Right cardiac atrium (tissue), 5 donors: ENCODE data around the gene HAL. TPM values are rescaled to one million over a fixed set of nuclear protein-coding genes. Genes with fewer than 3 reads are reported as not detected.

Experiments
- ATAC-seq, 2 donors: fragments of 200-7000 bp; cut with Tn5 transposase; one replicate each; pipeline versions ENCODE4 v1.8.0 to v1.9.1; 2020; ENCODE audit warnings: moderate library complexity in 2 of 2, mild to moderate bottlenecking in 1 of 2
- DNase-seq, 3 donors: peaks; one replicate each; pipeline ENCODE4 v3.0.0-alpha.2; 2020
- H3K27ac ChIP-seq: one replicate; pipeline ENCODE4 v1.5.1; 2013; ENCODE audit warnings: mild to moderate bottlenecking, low read length, control low read depth, moderate library complexity
- H3K27me3 ChIP-seq: one replicate; pipeline ENCODE4 v1.6.1; 2013; ENCODE audit not compliant: control insufficient read depth, insufficient read depth
- H3K4me1 ChIP-seq: one replicate; pipeline ENCODE4 v1.6.1; 2013; ENCODE audit warnings: low read length; ENCODE audit not compliant: control insufficient read depth, insufficient read depth
- H3K4me3 ChIP-seq: one replicate; pipeline ENCODE4 v1.5.1; 2013; ENCODE audit warnings: low read length, control low read depth
- H3K9me3 ChIP-seq: one replicate; pipeline ENCODE4 v1.6.1; 2013; ENCODE audit warnings: low read length; ENCODE audit not compliant: control insufficient read depth
- WGBS: extraction: QIAGEN DNeasy Blood & Tissue Kit; methylation state at CpG from one replicate; pipeline ENCODE4 v1.1.7; 2013; 5-methylcytosine and 5-hydroxymethylcytosine counted together
- intact Hi-C, 4 donors: fragments of 100-400 bp; cut with DNase I; formaldehyde crosslinking; loops; one replicate each; pipeline versions ENCODE4 v1.11.0 to v1.14.0; 2022 to 2023
- polyA plus RNA-seq: library from polyadenylated mRNA; stranded (reverse); fragments of 200-250 nt; gene quantifications from one replicate; pipeline ENCODE4 v1.2.3, GENCODE V29; 2013
- total RNA-seq, 4 donors: library from RNA; stranded (reverse); fragmentation: NEBNext Ultra II Directional; extraction: Animal tissue kit (Norgen Biotek cat#: 25700); gene quantifications; one replicate each; pipeline ENCODE4 v1.2.1, GENCODE V29; 2021
- donor health status: healthy with polysubstance abuse.
- donor health status: DM: no; HTN: yes; CAD: no.
- donor health status: DM: no; HTN: no; CAD: no.
- donor health status: DM: no; HTN: yes; CAD: no; lungs with severe emphysema.
- donor health status: DM: yes; HTN: yes; CAD: no.

HAL gene
- total and polyA plus RNA-seq, 5 donors = 0.05 to 0.62 (median 0.11) TPM; not detected in 2

GRCh38 chr12:96000858-96001257 lies 4.7 kb upstream of the HAL start:
- Histone ChIP-seq H3K4me3 (no peak overlapping the region), H3K27ac (no peak overlapping the region), H3K4me1 (no peaks in the 10 kb centered on the region), H3K9me3 (no peaks in the 10 kb centered on the region), H3K27me3 (no peaks in the 10 kb centered on the region)
- DNase-seq (no peak), ATAC-seq (no peak)
- 87% methylated on average over 5 of the region's 5 CpGs for WGBS
- intact Hi-C loops = no loop called here

- H3K4me1 ChIP-seq = peaks cover 2% of the 10 kb centered on the region
- 77% methylated on average over 5 of the region's 5 CpGs for WGBS
- DNase-seq (no peak), ATAC-seq (no peak)
- no peaks in the 10 kb centered on the region for H3K27me3 ChIP-seq
- intact Hi-C loops = loop anchor here (5.0 kb wide), 1 partner anchor 82 kb away; no protein-coding TSS in a partner anchor
- no peak overlapping the region for H3K27ac ChIP-seq
- no peaks in the 10 kb centered on the region for H3K9me3 ChIP-seq
- H3K4me3 ChIP-seq = no peak overlapping the region
These were observed 3.3 kb upstream of the HAL start for GRCh38 chr12:95999484-95999883.

- peaks cover 2% of the 10 kb centered on the region for H3K4me1 ChIP-seq
- intact Hi-C loops = loop anchor here (5.0 kb wide), 1 partner anchor 81 kb away; no protein-coding TSS in a partner anchor
- ATAC-seq (peak; percentile 80 to 83), DNase-seq (no peak)
- H3K27me3 ChIP-seq = no peaks in the 10 kb centered on the region
- H3K4me3 ChIP-seq = no peak overlapping the region
- WGBS = 19% methylated on average over 7 of the region's 7 CpGs
- no peaks in the 10 kb centered on the region for H3K9me3 ChIP-seq
- no peak overlapping the region for H3K27ac ChIP-seq
These were observed 2.6 kb upstream of the HAL start for GRCh38 chr12:95998611-95999286.

- Histone ChIP-seq H3K27ac (no peak overlapping the region), H3K4me3 (no peak overlapping the region), H3K4me1 (peaks cover 2% of the 10 kb centered on the region), H3K27me3 (no peaks in the 10 kb centered on the region), H3K9me3 (no peaks in the 10 kb centered on the region)
- ATAC-seq (no peak), DNase-seq (no peak)
- intact Hi-C loops = loop anchor here (5.0 kb wide), 1 partner anchor 81 kb away; no protein-coding TSS in a partner anchor
- WGBS = 89% methylated on average over 5 of the region's 5 CpGs
These were observed 1.9 kb upstream of the HAL start for GRCh38 chr12:95997911-95998510.

GRCh38 chr12:95997276-95997675 lies 1.1 kb upstream of the HAL start:
- no peak overlapping the region for H3K27ac ChIP-seq
- 92% methylated on average over 3 of the region's 3 CpGs for WGBS
- no peak overlapping the region for H3K4me3 ChIP-seq
- H3K9me3 ChIP-seq = no peaks in the 10 kb centered on the region
- peaks cover 2% of the 10 kb centered on the region for H3K4me1 ChIP-seq
- no peaks in the 10 kb centered on the region for H3K27me3 ChIP-seq
- DNase-seq (no peak), ATAC-seq (no peak)
- intact Hi-C loops = loop anchor here (5.0 kb wide), 1 partner anchor 80 kb away; no protein-coding TSS in a partner anchor

- H3K4me3 ChIP-seq = no peak overlapping the region
These were observed 709 bp downstream of the HAL start for GRCh38 chr12:95995238-95996031.

GRCh38 chr12:95994476-95994875 lies 1.7 kb downstream of the HAL start:
- peaks cover 2% of the 10 kb centered on the region for H3K4me1 ChIP-seq
- H3K4me3 ChIP-seq = no peak overlapping the region
- ATAC-seq = no peak
- H3K27me3 ChIP-seq = no peaks in the 10 kb centered on the region
- WGBS = 88% methylated on average over 5 of the region's 5 CpGs
- H3K27ac ChIP-seq = no peak overlapping the region
- H3K9me3 ChIP-seq = no peaks in the 10 kb centered on the region
- DNase-seq = no peak
- intact Hi-C loops = no loop called here

More at GRCh38 chr12:95995238-95996031, 709 bp downstream of the HAL start:
- Histone ChIP-seq H3K4me1 (peaks cover 2% of the 10 kb centered on the region), H3K27me3 (no peaks in the 10 kb centered on the region), H3K27ac (no peak overlapping the region), H3K9me3 (no peaks in the 10 kb centered on the region)
- ATAC-seq (no peak), DNase-seq (peak in 2 of 3 donors; percentile 49 to 52)
- intact Hi-C loops = loop anchor here (5.0 kb wide), 1 partner anchor 78 kb away; no protein-coding TSS in a partner anchor
- WGBS = 91% methylated on average over 29 of the region's 29 CpGs

GRCh38 chr12:95993907-95994306 lies 2.2 kb downstream of the HAL start:
- H3K4me3 ChIP-seq = no peak overlapping the region
- ATAC-seq (no peak), DNase-seq (no peak)
- no peaks in the 10 kb centered on the region for H3K27me3 ChIP-seq
- H3K9me3 ChIP-seq = no peaks in the 10 kb centered on the region
- peaks cover 2% of the 10 kb centered on the region for H3K4me1 ChIP-seq
- 92% methylated on average over 7 of the region's 7 CpGs for WGBS
- intact Hi-C loops = no loop called here
- H3K27ac ChIP-seq = no peak overlapping the region

GRCh38 chr12:95990136-95990535 lies 6.0 kb downstream of the HAL start:
- Histone ChIP-seq H3K4me1 (no peaks in the 10 kb centered on the region), H3K27ac (no peak overlapping the region), H3K27me3 (no peaks in the 10 kb centered on the region), H3K4me3 (no peak overlapping the region), H3K9me3 (no peaks in the 10 kb centered on the region)
- no peak for ATAC-seq
- WGBS = 78% methylated on average over 7 of the region's 7 CpGs
- no peak for DNase-seq
- intact Hi-C loops = no loop called here

- intact Hi-C loops = no loop called here
- H3K27me3 ChIP-seq = no peaks in the 10 kb centered on the region
- no peak overlapping the region for H3K4me3 ChIP-seq
- no peaks in the 10 kb centered on the region for H3K9me3 ChIP-seq
- H3K27ac ChIP-seq = no peak overlapping the region
- 49% methylated on average over 4 of the region's 4 CpGs for WGBS
- H3K4me1 ChIP-seq = no peaks in the 10 kb centered on the region
- DNase-seq (no peak), ATAC-seq (no peak)
These were observed 6.5 kb downstream of the HAL start for GRCh38 chr12:95989504-95990123.
